ENCODE measurements around the gene XYLT1.

The XYLT1 gene

DNA sequence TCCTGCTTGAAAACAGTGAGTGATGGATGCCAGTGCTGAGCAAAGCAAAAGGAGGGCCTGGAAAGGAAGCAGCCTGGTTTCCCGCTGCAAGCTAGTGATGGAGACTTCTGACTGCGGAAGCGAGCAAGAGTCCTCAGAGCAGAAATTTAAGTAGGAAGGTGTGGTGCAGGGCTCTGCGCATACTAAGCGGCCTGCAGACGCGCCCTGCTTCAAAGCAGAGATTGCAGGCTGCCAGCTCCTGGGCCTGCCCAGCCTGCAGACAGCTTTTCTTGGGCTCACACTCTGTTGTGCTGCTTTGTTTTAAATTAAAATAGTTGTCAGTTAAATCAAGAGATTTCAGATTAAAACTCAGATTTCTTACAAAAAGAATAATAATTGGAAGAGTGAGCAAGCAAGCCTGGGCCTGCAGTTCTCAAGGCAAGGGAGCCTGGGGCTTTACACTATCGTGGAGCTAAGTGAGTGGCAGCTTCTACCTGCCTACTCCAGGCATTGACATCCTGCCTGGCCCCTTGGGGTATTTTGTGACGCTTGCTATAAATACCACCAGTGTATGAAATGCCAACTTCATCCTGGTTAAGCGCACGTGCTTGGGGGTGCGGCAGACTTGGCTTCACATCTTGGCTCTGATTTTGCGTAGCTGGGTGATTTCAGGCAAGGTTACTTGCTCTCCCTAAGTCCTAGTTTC, 237.3 kb downstream of the XYLT1 start:
- Histone ChIP-seq H3K36me3 (ENCODE audit: insufficient read depth, low read length) (no peaks in the 10 kb centered on the region), H3K9me3 (ENCODE audit: control insufficient read depth, insufficient read depth, low read length) (no peaks in the 10 kb centered on the region), H3K4me1 (ENCODE audit: insufficient read depth, low read length) (no peaks in the 10 kb centered on the region), H3K9ac (ENCODE audit: low read depth, low read length) (no peak overlapping the region)

DNA sequence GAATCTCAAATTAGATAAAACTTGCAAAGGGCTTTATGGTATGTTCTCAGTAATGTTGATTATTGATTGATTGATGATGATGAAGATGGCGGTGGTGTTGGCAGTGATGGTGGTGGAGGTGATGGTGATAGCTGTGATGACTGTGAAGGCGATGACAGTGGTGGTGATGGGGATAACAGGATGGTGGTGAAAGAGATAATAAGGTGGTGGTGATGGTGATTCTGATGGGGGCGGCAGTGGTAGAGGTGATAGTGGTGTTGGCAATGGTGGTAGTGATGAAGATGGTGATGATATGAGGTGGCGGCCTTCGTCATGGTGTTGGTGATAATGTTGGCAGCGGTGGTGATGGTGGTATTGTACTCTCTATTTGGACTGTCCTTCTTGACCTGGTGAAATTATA, 238.3 kb downstream of the XYLT1 start:
- no peaks in the 10 kb centered on the region for H3K36me3 ChIP-seq (ENCODE audit: insufficient read depth, low read length)
- no peak overlapping the region for H3K9ac ChIP-seq (ENCODE audit: low read depth, low read length)
- no peaks in the 10 kb centered on the region for H3K9me3 ChIP-seq (ENCODE audit: control insufficient read depth, insufficient read depth, low read length)
- no peaks in the 10 kb centered on the region for H3K4me1 ChIP-seq (ENCODE audit: insufficient read depth, low read length)

DNA sequence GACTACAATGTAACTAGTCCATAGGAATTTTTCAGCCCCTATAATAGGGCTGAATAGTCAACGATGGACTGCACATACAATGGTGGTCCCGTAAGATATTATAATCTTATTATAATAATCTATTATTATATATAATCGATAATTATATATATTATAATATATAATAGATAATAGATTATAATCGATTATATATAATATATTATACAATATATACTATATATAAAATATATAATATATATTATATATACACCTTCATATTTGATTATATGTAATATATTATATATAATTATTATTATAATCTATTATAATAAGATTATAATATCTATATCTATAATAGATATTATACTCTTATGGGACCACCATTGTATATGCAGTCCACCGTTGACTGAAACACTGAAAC, 238.8 kb downstream of the XYLT1 start:
- H3K36me3 ChIP-seq (ENCODE audit: insufficient read depth, low read length) = no peaks in the 10 kb centered on the region
- H3K9ac ChIP-seq (ENCODE audit: low read depth, low read length) = no peak overlapping the region
- H3K4me1 ChIP-seq (ENCODE audit: insufficient read depth, low read length) = no peaks in the 10 kb centered on the region
- H3K9me3 ChIP-seq (ENCODE audit: control insufficient read depth, insufficient read depth, low read length) = no peaks in the 10 kb centered on the region

DNA sequence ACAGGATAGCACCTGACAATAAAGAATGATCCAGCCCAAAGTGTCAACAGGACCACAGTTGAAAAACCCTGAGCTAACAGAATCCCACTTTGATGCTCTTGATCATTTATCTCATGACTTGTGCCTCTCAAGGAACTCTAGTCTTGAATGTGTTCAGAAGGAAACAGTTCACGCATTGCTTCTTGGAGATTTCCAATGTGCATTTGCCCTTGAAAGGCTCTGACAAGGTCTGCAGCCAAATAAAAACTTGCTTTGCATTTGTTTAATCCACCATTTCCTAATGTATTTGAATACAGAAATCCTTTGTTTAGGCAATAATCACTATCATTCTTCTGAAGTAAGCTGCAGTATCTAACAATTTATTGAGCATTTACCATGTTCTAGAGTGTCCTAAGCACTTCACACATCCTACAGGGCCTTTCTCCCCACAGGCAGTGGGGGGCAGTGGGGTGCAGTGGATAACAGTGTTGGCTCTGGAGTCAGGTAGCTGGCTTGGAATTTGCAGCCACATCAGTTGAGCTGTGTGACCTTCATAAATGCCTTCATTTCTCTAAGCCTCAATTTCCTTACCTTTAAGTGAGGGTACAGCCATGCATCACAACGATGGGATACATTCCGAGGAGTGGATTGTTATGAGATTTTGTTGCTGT, 239.7 kb downstream of the XYLT1 start:
- Histone ChIP-seq H3K36me3 (ENCODE audit: insufficient read depth, low read length) (no peaks in the 10 kb centered on the region), H3K9me3 (ENCODE audit: control insufficient read depth, insufficient read depth, low read length) (no peaks in the 10 kb centered on the region)

DNA sequence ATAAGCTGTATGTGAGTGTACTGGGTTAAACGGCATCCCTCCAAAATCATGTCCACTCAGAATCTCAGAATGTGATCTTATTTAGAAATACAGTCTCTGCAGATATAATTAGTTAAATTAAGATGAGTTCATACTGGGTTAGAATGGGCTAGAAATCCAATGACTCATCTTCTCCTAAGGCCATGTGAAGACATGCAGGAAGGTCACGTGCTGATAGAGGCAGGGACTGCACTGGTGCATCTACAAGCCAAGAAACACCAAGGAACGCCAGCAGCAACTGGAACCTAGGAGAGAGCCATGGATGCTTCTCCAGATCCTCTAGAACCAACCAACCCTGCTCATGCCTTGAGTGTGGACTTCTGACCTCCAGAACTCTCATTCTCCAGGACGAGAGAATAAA, 241.0 kb downstream of the XYLT1 start:
- Histone ChIP-seq H3K9me3 (ENCODE audit: control insufficient read depth, insufficient read depth, low read length) (no peaks in the 10 kb centered on the region), H3K36me3 (ENCODE audit: insufficient read depth, low read length) (no peaks in the 10 kb centered on the region), H3K4me1 (ENCODE audit: insufficient read depth, low read length) (no peaks in the 10 kb centered on the region)

More for the DNA sequence above, 239.7 kb downstream of the XYLT1 start:
- H3K4me1 ChIP-seq (ENCODE audit: insufficient read depth, low read length) = no peaks in the 10 kb centered on the region
- H3K9ac ChIP-seq (ENCODE audit: low read depth, low read length) = no peak overlapping the region

DNA sequence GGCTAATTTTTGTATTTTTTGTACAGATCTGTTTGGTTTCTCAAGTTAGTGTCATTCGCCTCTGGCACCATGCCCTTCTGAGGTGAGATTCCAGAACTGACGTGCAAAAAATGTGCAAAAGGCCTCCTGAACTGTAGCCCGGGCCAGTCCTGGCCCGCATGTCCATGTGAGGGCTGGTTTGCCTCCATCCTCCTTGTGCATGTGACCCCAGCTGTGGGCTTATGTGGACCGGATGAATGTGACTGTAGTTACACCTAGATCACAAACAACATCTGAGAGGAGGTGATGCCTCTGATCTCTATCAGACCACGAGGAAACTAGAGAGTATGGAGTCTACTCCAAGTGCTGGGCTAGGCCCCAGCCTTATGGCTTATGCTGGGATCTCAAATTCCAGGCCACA, 241.6 kb downstream of the XYLT1 start:
- no peaks in the 10 kb centered on the region for H3K36me3 ChIP-seq (ENCODE audit: insufficient read depth, low read length)
- H3K9ac ChIP-seq (ENCODE audit: low read depth, low read length) = no peak overlapping the region
- H3K4me1 ChIP-seq (ENCODE audit: insufficient read depth, low read length) = no peaks in the 10 kb centered on the region
- no peaks in the 10 kb centered on the region for H3K9me3 ChIP-seq (ENCODE audit: control insufficient read depth, insufficient read depth, low read length)

More for the DNA sequence above, 241.0 kb downstream of the XYLT1 start:
- H3K9ac ChIP-seq (ENCODE audit: low read depth, low read length) = no peak overlapping the region

DNA sequence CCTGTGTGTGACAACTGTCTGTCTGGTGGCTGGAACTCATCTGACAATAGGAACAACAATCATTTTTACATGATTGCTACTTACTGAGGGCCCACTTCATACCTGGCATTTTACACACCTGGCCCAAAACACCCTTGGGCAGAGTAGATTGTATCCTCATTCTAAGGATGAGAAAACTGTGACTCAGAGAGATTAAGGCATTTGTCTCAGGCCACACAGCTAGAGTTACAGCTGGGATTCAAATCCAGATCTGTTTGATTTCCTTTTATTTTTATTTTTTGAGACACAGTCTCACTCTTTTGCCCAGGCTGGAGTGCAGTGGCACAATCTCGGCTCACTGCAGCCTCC, 242.1 kb downstream of the XYLT1 start:
- no peaks in the 10 kb centered on the region for H3K9me3 ChIP-seq (ENCODE audit: control insufficient read depth, insufficient read depth, low read length)
- H3K9ac ChIP-seq (ENCODE audit: low read depth, low read length) = no peak overlapping the region
- H3K4me1 ChIP-seq (ENCODE audit: insufficient read depth, low read length) = no peaks in the 10 kb centered on the region
- H3K36me3 ChIP-seq (ENCODE audit: insufficient read depth, low read length) = no peaks in the 10 kb centered on the region

DNA sequence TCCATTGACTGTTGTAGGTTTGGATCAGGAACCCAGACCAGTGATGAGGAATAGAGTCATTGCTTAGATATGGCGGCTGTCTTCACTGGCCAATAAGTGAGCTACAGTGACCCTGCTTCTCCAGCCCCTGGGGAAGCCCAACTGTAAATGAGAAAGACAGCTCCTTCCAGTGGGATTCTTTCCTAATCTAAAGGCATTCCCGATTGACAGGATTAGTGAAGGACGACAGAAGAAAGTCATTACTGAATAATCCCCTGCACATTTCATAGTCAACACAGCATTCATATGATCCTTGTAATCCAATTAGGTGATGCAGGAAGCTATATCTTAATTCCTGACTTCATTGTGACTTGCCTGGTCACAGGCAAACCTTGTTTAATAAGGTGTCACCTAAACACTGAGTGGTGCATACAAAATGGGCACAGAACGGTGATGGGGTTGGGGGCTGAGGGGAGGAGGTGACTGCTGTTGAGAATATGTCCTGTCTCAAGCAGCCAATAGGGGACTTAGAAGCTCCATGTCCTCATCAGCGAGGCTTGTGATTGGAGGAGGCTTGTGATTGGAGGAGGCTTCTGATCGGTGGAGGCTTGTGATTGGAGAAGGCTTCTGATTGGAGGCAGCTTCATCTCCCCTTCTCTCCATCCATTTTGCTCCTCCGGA, 242.6 kb downstream of the XYLT1 start:
- Histone ChIP-seq H3K4me1 (ENCODE audit: insufficient read depth, low read length) (peaks cover 2% of the 10 kb centered on the region), H3K9ac (ENCODE audit: low read depth, low read length) (no peak overlapping the region), H3K9me3 (ENCODE audit: control insufficient read depth, insufficient read depth, low read length) (no peaks in the 10 kb centered on the region), H3K36me3 (ENCODE audit: insufficient read depth, low read length) (no peaks in the 10 kb centered on the region)

DNA sequence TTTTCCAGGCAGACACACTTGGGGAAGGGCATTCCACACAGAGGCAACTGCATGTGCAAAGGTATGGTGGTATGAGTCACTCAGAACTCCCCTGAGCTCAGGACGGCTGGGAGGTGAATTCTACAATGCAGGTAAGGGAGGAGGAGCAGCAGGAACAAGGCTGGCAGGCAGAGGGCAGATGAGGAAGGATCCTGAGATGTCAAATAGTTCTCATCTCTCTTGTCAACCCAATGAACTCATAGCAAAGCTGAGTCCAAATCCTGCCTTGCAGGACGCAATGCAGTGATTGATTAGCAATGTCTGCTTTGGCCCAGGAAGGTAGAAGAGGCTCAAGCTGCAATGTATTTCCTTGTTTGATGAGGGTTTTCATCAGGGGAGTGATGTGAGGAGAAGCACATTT, 243.5 kb downstream of the XYLT1 start:
- Histone ChIP-seq H3K36me3 (ENCODE audit: insufficient read depth, low read length) (no peaks in the 10 kb centered on the region), H3K9ac (ENCODE audit: low read depth, low read length) (no peak overlapping the region), H3K4me1 (ENCODE audit: insufficient read depth, low read length) (peaks cover 7% of the 10 kb centered on the region), H3K9me3 (ENCODE audit: control insufficient read depth, insufficient read depth, low read length) (no peaks in the 10 kb centered on the region)

DNA sequence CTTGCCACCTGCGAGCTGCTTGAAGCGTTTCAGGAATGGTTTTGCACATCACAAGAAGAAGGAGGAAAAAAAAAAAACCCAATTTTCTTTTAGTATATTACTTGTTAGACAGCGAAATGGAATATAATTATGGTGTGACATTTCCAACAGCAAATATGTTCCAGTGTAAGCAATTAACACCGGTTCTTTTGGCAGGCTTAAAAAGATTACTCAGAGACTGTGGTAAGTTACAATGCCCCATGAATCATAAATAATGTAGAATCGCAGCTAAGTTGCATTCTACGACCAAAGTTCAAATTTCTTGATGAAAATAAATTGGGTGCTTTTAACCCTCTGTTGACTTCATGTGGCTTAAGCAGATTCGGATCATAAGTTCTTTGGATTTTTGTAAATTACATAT, 245.2 kb downstream of the XYLT1 start:
- H3K36me3 ChIP-seq (ENCODE audit: insufficient read depth, low read length) = no peaks in the 10 kb centered on the region
- peaks cover 7% of the 10 kb centered on the region for H3K4me1 ChIP-seq (ENCODE audit: insufficient read depth, low read length)
- H3K9me3 ChIP-seq (ENCODE audit: control insufficient read depth, insufficient read depth, low read length) = no peaks in the 10 kb centered on the region
- no peak overlapping the region for H3K9ac ChIP-seq (ENCODE audit: low read depth, low read length)

DNA sequence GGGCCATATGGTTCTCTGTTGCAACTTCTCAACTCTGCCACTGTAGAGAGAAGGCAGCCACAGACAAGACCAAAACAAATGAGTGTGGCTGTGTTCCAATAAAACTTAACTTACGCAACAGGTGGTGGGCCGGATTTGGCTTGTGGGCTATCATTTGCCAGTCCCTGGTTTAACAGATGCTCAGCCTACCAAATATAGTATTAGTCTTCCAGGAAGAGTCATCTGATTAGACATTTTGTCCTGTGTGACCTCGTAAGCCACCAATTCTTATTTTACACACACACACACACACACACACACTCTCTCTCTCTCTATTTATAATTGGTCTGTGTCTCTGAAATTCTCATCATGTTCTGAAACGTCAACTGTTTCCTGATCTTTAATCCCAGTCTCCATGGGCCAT, 245.9 kb downstream of the XYLT1 start:
- H3K9me3 ChIP-seq (ENCODE audit: control insufficient read depth, insufficient read depth, low read length) = no peaks in the 10 kb centered on the region
- peaks cover 7% of the 10 kb centered on the region for H3K4me1 ChIP-seq (ENCODE audit: insufficient read depth, low read length)
- H3K9ac ChIP-seq (ENCODE audit: low read depth, low read length) = no peak overlapping the region
- H3K36me3 ChIP-seq (ENCODE audit: insufficient read depth, low read length) = no peaks in the 10 kb centered on the region

DNA sequence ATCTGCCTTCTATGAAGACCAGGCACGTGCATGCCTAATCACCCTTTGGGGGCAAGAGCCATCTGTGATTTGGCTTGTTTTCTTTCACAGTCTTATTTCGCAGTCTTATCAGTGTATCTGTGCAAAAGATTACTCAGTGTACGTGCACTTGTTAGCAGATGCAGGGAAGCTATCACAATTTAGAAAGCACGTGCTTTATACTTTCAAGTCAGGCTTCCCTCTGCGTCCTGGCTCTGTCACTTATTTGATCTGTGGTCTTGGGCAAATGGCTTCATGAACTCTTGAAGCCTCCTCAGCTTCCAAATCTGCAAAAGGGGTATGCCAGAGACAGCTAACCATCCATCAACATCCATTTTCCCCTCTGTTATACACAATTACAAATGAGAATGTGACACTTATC, 246.4 kb downstream of the XYLT1 start:
- Histone ChIP-seq H3K9ac (ENCODE audit: low read depth, low read length) (no peak overlapping the region), H3K9me3 (ENCODE audit: control insufficient read depth, insufficient read depth, low read length) (no peaks in the 10 kb centered on the region), H3K4me1 (ENCODE audit: insufficient read depth, low read length) (peaks cover 7% of the 10 kb centered on the region), H3K36me3 (ENCODE audit: insufficient read depth, low read length) (no peaks in the 10 kb centered on the region)

DNA sequence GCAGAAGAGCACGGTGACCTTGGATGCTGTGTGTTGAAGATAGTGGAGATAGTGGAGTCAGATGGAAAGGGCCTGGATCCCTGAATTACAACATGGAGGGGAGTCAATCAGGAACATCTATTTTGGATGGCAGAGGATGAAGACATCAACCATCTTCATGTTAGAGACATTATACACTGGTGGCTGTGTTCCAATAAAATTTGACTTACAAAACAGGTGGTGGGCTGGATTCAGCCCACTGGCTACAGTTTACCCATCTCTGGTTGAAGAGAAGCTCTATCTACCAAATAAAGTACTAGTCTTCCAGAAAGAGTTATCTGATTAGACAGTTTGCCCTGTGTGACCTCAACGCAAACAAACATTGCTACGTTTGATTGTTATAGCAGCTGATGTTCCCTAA, 247.2 kb downstream of the XYLT1 start:
- no peaks in the 10 kb centered on the region for H3K36me3 ChIP-seq (ENCODE audit: insufficient read depth, low read length)
- peaks cover 7% of the 10 kb centered on the region for H3K4me1 ChIP-seq (ENCODE audit: insufficient read depth, low read length)
- H3K9me3 ChIP-seq (ENCODE audit: control insufficient read depth, insufficient read depth, low read length) = no peaks in the 10 kb centered on the region
- no peak overlapping the region for H3K9ac ChIP-seq (ENCODE audit: low read depth, low read length)

DNA sequence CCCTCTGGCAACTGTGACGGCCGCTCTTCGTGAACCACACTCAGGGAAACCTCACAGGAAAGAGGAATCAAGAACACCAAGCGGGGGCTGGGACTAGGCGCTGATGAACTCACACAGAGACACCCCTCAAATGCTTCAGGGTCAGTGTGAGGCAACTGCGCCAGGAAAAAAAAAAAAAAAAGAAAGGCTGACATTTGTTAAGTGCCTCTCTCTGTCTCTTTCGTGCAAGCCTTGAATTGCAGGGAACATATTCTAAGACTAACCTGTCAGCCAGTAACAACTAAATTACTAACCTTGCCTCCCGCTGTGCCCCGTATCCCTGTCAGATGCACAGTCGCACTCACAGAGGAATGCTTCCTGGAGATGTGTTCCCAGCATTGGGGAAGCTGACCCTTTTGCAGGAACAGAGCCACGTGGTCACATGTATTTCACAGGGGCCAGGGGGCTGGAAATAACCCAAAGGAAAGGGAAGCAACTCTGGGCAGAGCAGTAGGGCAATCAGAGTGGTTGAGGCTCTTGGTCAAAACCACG, 247.8 kb downstream of the XYLT1 start:
- Histone ChIP-seq H3K9ac (ENCODE audit: low read depth, low read length) (no peak overlapping the region), H3K36me3 (ENCODE audit: insufficient read depth, low read length) (no peaks in the 10 kb centered on the region), H3K4me1 (ENCODE audit: insufficient read depth, low read length) (peaks cover 7% of the 10 kb centered on the region), H3K9me3 (ENCODE audit: control insufficient read depth, insufficient read depth, low read length) (no peaks in the 10 kb centered on the region)

DNA sequence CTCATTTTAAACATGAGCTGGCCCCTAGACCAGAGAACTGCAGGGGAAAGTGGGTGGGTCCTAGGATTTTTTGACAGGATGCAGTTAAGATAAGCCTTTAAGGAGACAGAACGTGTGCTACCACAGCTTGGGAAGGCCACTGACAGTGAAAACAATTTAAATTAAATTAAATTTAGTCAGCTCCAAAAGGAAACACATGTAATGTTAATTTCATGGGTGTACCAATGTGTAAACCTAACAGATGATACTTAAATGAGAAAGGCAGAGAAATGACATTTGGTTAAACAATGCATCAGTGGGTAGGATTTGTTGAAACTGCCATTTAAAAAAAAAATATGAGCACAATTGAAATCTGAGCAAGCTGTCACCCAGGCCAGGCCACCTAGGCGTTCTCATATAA, 250.8 kb downstream of the XYLT1 start:
- peaks cover 7% of the 10 kb centered on the region for H3K4me1 ChIP-seq (ENCODE audit: insufficient read depth, low read length)
- no peaks in the 10 kb centered on the region for H3K9me3 ChIP-seq (ENCODE audit: control insufficient read depth, insufficient read depth, low read length)
- H3K36me3 ChIP-seq (ENCODE audit: insufficient read depth, low read length) = no peaks in the 10 kb centered on the region
- H3K9ac ChIP-seq (ENCODE audit: low read depth, low read length) = no peak overlapping the region
